ENCODE measurements around the gene TMEM245.
"Not testable (repeated sequence)": the region's sequence is repeated elsewhere in the genome, so short reads cannot be mapped to it uniquely, and the experiment has no call there.

TMEM245 gene

DNA sequence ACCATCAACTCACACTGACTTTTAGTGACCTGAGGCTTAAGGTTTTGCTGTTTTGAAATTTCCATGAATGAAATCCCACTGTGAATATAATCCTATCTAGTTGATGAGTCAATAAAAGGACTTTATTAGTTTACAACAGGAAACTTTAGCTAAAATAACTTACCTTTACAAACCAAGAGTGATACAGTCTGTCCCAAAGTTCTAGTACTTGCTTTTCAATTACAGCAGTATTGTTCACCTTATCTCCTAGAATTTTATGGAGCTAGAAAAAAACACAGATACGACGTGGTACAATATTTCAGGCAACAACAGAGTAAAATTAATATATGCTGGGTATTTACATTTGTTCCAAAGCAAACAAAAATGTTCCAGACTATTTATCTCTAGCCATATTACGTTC is 59.6 kb downstream of the TMEM245 start:
- DNase-seq, result no peak

DNA sequence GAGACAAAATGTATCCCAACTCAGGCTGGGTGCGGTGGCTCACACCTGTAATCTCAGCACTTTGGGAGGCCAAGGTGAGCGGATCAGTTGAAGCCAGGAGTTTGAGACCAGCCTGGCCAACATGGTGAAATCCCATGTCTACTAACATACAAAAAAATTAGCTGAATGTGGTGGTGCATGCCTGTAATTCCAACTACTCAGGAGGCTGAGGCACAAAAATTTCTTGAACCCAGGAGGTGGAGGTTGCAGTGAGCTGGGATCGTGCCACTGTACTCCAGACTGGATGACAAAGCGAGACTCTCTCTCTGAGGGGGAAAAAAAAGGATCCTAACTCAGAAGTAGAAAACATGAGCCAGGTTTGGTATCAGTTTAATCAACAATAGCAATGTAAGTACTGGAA is 66.6 kb downstream of the TMEM245 start:
- DNase-seq, result not testable (repeated sequence)

DNA sequence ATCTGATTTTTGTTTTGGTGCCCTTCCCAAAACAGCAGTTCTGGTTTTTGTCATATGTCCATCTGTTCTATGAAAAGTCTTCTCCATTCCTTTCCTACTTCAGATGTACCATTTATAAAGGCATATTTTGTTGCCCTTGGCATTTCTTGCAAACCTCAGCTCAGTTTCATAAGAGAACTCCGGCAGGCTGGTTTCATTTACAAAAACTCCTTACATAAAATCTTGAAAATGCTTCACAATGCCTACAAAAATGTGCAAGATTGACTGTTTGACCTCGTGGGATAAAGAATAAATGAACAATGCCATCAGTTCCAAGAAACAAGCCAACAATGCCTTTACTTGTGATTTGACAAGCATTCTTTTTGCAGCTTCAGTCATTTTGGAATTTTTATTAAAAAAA is 67.3 kb downstream of the TMEM245 start:
- DNase-seq, result no peak

DNA sequence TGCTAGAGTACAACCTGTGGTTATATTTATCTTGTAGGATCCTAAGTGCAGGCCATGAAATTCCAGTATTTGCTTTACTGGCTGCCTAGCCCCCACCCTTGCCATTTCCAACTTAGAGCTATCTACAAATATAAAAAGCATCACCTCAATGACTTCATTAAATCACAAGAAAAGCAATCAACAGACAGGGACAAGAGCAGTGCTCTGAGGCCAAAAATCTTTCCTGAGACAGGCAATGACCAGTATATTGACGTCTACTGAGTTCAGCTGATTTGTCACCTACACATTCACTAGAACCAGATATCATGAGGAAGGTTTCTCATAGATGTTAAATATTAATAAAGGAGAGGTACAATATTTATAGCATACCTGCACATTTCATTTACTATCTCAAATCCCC is 68.0 kb downstream of the TMEM245 start:
- DNase-seq, result no peak

GRCh38 chr9:109050444-109050843 is 69.3 kb downstream of the TMEM245 start:
- DNase-seq, result no peak

DNA sequence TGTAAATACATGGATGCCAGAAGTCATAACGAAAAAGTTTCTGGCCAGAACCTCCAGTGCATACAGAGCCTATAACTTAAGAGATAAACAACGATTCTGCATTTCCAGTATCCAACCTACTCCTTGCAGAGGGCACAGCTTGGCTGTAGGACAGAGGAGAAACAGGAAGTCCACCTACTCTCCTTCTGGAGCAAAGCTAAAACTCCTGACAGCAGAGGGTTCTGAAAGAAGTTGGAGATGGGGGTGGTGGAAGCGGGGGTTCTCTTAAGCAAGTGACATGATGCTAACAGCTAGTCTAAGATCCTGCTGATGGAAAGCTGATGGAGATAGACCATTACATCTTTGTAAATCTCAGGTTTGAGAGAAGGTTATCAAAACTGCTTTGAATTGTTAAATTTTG is 70.9 kb downstream of the TMEM245 start:
- DNase-seq, result no peak

DNA sequence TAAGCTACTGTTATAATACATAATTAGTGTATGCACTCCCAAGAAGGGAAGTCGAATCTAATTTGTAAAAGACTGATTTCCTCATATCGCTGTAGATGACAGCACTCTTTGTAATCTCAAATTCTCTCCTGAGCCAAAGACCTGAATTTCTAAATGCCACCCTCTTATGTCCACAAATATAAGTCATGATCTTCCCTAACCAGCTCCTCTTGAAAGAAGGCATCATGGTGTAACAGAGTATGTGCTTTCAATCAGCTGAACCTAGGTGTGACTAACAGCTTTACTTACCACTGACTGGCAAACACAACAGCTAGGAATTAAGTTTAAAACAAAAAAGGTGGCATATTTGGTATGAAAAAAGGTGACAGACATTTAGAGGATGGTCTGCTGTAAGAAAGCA is 72.5 kb downstream of the TMEM245 start:
- no peak for DNase-seq

- DNase-seq, result no peak
Measured at GRCh38 chr9:109046346-109046745, 73.4 kb downstream of the TMEM245 start.

- DNase-seq, result no peak
Measured at GRCh38 chr9:109043578-109043977, 76.2 kb downstream of the TMEM245 start.

- DNase-seq, result no peak
Measured at GRCh38 chr9:109040571-109040970, 79.2 kb downstream of the TMEM245 start.

- DNase-seq, result no peak
Measured at GRCh38 chr9:109039539-109039938, 80.2 kb downstream of the TMEM245 start.

- no peak for DNase-seq
Measured at GRCh38 chr9:109037946-109038715, 81.6 kb downstream of the TMEM245 start.

DNA sequence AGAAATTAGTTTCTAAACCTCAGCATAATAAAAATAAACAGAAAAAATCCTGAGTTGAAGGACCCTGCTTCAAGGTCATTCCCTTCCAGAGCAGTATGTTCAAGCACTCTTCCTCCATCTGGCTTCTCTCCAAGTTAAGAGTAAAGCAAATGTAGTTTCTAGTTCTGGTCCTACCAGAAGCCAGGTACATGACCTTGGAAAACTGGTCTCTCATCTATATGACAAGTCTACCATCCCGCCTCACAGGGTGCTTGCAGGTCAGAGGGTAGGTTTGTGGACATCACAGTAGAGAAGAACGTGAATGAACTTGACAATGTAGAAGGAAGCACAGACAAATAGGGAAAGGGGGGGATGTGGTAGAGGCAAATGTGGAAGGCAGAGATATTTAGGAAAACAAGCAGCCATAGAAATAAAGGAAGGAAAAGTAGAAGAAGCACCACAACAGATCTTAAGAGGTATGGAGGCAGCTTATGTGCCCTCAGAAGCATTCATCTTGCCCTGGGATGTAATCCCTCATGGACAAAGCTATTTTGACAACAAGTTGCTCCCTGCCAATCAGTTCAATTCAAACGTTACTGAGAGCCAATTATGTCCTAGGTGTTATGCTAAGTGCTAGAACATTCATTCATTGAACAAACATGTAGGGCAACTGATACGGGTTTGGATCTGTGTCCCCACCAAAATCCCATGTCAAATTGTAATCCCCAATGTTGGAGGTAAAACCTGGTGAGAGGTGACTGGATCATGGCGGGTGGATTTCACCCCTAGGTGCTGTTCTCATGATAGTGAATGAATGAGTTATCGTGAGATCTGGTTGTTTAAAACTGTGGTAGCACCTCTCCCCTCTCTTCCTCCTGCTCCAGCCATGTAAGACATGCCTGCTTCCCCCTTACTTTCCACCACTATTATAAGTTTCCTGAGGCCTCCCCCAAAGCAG is 82.7 kb downstream of the TMEM245 start:
- DNase-seq, result no peak

DNA sequence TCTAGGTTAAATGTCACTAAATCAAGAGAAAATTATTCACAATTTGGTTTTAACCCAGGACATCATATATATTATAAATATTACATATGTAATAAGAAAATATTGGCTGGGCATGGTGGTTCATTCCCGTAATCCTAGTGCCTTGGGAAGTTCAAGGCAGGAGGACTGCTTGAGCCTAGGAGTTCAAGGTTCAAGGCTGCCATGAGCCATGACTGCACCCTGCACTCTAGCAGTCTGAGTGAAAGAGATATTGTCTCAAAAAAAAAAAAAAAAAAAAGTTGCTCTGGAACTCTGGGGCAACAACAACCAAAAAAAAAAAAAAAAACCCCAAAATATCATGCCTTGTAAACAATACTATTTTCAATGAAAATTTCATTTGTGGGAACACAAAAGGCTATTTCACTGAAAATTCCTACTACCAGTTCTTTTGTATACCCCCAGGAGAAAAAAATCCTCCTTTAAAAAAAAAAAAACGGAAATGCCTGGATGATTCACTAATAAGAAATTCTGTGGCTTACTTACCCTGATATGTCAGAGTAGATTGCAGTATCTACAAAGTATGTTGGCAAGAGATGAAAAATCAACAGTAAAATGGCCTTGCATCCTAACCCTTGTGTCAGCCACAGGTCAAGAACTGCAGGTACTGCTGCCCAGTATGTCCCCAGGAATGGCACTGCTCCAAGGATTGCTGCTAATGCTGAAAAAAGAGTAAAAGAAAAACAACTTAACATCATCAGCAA is 83.9 kb downstream of the TMEM245 start:
- no peak for DNase-seq

DNA sequence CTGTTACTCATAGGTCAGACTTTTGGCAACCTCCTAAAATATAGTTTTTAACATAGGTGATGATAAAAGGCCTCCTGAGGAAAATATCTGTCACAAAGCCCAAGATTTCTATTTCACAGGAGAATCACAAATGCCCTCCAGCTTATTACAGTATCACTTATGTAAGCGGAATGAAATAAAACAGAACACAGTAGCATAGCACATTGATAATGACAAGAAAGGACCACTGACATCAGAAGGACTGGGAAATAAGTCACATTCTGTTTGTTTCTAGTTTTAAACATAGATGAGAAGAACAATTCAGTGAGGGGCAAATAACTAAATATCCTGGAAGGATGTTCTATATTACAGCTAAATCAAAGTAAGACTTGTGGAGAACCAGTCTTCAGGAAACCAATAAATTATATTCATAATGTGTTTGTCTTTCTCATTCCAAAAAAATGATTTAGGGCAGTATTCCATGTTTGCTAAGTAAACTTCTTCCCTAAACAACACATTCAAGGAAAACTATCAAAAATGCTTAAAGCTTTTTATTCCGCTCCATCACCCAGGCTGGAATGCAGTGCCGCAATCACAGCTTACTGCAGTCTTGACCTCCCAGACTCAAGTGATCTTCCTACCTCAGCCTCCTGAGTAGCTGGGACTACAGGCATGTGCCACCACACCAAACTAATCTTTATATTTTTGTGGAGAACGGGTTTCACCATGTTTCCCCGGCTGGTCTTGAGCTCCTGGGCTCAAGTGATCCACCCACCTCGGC is 85.6 kb downstream of the TMEM245 start:
- no peak for DNase-seq

GRCh38 chr9:109031241-109031640 is 88.5 kb downstream of the TMEM245 start:
- DNase-seq, result no peak

DNA sequence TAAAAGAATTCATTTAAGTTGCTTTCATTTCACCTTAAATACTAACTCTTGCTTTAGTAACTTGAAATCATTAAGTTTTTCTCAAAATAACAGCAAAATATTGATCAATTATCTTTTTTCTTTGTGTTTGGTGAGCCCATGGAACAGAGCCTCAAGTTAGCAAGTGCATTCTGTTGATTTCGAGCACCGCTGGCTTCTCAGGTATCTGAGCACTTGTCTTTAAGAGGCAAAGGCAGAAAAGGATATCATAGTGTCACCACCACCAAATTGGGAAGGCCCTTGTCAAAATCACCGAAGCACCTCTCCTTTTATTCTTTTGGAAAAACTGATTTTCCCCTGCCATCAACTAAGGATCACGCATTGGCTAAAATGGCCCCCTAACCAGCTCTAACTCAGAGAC is 89.3 kb downstream of the TMEM245 start:
- no peak for DNase-seq

DNA sequence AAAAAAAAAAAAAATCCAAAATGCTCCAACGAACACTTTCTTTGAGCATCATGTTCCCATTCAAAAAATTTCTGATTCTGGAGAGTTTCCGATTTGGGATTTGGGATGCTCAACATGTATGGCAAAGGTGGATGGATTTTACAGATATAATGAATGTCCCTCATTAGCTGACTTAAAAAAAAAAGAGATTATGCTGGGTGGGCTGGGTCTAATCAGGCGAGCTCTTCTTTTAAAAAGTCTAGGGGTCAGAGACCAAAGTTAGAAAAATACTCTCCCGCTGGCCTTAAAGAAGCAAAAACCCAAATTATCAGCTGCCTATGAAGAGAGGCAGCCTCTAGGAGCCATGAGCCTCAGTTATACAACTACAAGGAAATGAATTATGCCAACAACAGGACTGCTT is 91.3 kb downstream of the TMEM245 start:
- DNase-seq, result no peak

DNA sequence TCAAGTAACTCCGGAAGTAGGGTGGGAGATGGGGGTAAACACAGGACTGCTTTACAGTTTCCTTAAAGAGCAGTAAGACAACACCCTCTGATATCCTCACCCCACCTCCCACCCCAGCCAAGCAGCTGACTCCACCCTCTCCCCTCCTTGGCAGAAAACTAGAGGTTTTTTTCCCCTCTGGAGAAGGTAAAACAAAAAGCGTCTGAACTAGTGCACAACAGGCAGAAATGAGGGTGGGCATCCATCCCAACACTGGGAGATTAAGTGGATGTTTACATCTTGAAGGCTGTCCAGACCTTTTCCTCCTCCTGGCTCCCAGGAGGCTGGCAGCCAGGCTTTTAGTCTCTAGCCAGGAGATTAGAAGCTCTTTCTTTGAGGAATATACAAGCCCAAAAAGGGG is 92.6 kb downstream of the TMEM245 start:
- no peak for DNase-seq

- no peak for DNase-seq
Measured at GRCh38 chr9:109026306-109026705, 93.4 kb downstream of the TMEM245 start.

- no peak for DNase-seq
Measured at GRCh38 chr9:109022873-109023272, 96.9 kb downstream of the TMEM245 start.

All from NCI-H1436 treated with DMSO at 0.1 percent for 48 hours (cell line).